GM18520 (cell line): ENCODE measurements around the gene CNTRL.
"Not testable (repeated sequence)": the region's sequence is repeated elsewhere in the genome, so short reads cannot be mapped to it uniquely, and the experiment has no call there.

Experiments
- ATAC-seq: cut with Tn5 transposase; IDR thresholded peaks from one replicate; pipeline ENCODE4 v1.9.1; 2021; ENCODE audit not compliant: unreplicated experiment

Gene CNTRL

DNA sequence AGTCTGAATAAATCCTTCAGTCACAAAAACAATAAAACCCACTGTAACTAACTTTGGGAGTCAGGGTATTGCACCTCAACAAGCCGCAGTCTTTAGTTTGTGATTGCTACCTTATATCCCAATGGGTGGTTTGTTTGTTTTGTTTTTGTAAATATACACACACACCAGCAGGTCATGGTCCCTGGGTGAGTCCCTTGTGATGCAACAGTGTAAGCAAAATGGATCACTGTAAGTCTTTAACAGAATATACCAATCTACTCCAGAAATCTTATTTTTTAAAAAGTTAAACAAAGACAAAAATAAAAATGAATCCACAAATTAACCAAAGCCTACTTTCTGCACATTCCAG is 104.6 kb downstream of the CNTRL start:
- ATAC-seq: not testable (repeated sequence)

DNA sequence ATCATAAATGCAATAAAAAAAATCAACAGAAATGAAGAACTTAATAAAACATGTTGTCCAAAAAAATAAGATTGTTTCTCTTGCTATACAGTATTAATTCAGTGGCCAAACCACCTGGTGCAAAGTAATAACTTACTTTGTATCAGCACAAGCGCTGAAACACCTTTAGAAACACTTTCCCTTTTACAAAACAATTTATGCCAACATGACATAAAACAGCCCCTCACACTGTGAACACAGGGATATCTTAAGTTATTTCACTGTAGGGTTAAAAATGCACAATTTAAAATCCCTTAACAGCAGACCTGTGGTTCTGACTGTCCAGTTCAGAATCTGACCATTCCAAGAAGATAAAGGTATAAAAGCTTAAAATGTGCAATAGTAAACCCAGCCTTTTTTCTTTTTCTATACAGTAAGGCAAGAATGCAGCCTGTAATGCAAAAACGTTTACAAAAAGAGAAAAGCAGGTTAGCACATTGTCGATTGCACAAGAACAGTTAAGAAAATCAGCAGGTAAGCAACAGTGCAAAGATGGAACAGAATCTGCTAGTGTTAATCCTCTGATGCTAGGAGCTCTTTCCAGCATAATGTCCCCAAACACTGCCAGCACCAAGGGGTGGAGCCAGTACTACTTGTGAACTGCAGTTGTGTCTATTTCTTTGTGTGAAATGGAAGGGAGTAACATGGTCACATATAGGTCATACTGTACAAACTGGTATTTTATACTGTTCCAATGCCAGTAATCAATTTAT is 105.4 kb downstream of the CNTRL start:
- no peak for ATAC-seq

DNA sequence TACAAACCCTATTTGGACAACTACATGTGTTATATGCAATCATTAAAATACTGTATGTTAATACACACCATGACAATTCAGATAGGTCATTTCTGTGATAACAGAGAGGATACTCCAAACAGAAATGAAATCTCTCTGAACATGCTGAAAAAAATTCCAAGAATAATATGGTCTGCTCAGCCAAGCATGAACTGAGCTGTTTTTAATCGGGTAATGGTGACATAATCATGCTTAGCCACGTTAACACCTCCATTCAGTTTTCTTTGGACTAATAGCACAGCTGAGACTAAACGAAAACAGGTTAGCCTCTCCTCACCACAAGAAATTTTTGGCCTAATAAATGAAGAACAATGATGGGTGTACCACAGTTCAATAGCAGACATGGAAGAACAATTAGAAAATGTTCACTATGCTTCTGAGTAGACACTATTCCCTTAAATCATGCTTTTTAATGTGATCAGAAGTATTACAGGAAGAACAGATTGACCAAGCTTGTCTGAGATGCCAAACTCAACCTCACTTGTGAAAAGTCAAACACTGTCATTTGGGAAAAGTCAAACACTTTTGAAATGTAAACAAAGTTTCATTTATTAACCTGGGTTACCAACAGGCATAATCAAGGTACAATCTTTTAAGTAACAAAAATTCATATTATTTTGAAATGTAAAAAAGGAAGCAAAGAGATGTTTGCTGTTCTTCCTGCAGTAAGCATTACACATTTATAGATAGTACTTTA is 107.5 kb downstream of the CNTRL start:
- no peak for ATAC-seq

DNA sequence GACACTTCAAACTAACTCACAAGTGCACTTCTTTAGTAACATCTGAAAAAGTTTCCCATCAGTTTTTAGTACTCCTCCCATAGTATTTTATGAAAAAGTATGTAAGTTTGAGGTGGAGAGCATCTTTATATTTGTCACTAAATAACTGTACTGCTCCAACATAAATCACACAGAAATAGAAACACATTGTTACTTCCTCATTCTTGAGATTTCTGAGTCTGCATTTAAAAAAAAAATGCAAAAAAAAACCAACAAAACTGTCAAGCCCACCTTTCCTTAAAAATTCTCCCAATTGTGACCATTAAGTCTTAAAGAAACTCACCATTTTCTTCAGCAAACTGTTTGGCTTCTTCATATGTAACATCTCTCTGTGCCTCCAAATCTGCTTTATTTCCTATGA is 108.2 kb downstream of the CNTRL start:
- ATAC-seq: no peak

DNA sequence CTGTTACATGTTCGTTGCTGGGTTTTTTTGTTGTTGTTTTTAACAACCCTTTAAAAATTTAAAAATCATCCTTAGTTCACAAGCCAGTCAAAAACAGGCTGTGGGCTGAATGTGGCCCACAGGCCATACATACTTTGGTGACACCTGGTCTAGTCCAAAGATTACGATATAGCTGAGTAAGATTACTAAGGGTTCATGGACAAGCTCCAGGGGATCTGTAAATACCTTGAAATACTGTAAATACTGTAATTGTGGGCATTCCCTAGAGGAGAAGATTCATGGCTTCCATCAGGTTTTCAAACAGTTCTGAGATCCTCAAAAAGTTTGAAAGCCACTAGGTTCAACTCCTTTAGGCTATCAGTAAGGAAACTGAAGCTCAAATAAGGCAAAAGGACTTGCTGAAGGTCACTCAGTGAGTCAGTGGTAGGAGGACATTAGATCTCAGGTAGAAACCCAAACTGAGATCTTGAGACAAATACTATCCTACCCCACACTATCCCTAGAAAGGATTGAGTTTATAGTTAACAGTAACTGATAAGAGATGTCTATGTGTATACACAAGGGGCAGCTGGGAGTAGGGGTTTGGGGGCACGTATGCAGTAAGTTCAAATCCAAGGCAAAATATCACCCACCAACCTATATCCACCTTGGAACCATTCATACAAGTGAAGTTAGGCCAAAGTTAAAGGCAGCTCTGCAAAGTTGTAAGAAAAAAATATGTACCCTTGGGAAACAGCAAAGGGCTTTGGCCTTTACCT is 109.1 kb downstream of the CNTRL start:
- ATAC-seq: no peak

DNA sequence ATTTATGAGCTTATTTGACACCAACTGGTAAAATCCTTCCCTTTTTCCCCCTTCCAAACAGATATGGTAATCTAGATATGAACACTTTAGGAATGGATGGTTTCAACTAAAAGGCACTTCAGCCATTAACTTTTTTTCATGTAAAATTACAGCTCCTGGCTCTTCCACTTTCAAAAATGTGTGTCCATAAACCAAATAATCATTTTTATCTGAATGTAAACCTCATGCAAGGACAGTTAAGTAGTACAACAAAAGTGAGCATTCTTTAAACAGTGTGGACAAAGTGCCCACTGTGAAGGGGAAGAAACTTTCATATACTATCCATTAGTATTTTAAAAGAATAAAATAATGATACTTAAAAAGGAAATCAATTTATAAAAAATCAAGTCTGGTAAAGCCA is 109.7 kb downstream of the CNTRL start:
- no peak for ATAC-seq

DNA sequence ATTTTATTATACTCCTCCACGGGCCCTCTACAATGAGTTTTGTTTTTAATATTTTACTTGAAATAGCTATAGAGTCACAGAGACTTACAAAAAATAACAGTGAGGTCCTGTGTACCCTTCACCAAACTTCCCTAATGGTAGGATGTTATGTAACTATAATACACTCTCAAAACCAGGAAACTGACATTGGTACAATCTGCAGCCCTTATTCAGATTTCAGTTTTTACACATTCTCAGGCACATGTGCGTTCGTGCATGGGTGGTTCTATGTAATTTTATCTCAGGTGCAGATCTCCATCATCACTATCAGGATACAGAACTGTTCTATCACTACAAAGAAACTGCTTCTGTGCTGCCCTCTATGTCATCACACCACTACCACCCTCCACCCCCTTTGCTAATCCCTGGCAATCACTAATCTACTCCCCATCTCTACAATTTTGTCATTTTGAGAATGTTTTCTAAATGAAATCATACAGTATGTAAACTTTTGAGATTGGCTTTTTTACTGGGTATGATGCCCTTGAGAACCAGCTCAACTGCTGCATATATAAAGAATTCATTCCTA is 110.5 kb downstream of the CNTRL start:
- no peak for ATAC-seq

DNA sequence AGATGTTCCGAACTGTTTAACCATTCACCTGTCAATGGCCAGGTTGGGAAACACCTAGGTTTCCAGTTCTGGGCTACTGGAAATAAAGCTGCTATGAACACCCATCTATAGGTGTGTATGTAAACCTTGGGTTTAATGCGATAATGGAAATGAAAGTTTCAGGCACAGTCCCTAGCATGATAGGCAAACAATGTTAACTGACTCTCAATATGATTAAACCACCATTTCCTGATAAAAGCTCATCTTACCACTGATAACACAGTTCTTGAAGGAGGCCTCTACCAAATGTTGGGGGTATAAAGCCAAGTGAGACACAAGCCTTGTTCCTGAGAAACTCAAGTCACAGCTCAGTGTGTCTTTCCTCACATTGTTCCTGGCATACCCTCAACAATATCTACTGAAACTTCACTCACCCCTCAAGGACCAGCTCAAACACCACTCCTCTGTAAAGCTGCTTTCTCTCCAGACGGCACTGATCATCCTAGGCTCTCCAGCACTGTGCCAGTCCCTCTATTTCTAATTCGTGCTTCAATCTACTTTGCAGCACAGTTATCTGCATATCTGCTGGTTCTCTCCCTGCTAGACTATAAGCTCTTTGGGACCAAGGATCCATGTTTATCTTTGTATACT is 111.1 kb downstream of the CNTRL start:
- no peak for ATAC-seq

DNA sequence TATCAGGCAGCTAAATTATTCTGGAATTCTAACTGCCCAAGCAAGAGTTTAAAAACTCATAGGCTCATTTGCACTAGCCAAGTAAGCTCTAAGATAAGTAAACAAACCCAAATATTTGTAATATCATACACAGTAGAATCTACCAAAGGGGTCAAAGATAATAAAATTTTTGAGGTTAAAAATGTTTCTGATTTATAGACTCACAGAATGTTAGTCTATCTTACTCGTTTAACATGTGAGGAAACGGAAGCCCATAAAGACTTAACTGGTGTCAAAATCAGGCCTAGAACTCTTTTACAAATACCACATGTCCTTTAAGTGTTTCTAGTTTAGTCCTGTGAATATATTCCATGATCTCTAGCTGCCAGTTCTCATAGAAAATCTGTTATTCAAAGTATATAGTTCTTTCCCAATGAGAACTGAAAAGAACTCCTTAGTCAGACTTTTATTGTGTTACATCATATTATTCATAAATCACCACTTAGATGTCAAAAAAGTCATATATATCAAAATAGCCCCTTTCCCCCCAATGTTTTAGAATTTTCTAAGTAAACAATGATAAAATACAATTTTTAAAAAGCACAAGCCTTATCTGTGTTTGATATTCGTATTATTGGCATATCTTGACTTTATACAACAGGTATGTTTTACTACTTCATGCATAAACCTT is 113.0 kb downstream of the CNTRL start:
- ATAC-seq: no peak

DNA sequence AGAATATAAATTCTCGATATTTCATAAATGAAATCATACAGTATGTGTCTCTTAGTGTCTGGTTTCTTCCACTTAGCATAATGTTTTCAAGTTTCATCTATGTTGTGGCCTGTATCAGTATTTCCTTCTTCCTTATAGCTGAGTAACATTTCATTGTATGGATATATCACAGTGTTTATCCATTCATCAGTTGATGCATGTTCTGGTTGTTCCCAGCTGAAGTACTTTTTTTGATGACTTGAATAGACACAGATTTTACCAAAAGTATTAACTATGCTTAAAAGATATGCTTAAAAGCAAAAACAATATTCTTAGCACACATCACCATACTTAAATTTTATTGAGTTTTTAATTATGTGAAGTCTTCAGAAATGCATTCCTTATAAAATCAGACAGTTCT is 114.3 kb downstream of the CNTRL start:
- ATAC-seq: no peak

DNA sequence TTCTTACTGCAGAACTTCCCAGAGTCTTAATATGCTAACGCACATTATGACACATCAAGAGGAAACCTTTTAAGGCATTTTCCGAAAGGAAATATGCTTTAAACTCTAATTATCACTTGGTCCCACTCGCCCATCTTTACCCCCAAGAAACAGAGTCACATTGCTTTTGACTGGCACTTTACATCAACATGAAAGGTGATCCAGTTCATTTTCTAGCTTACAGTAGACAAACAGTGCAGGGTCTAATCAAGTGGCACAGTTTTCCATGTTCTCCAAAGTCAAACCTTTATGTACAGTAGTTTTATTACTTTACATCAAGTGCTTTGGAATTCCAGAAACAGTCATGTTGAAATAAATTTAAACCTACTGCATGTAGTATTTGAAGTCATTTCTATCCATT is 114.9 kb downstream of the CNTRL start:
- no peak for ATAC-seq

DNA sequence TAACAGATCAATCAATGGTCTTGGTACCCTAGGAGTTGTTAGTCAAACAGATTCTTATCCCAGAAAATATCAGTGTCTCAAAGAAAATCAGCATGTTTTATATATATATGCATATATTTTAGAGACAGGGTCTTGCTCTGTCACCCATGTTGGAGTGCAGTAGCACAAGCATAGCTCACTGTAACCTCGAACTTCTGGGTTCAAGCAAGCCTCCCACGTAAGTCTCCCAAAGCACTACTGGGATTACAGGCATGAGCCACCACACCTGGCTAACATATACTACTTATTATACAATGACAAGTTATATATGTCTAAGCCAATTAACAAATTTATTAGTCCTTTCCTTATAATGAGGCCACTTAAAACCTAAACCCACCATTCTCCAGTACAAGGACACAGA is 116.5 kb downstream of the CNTRL start:
- ATAC-seq: no peak

DNA sequence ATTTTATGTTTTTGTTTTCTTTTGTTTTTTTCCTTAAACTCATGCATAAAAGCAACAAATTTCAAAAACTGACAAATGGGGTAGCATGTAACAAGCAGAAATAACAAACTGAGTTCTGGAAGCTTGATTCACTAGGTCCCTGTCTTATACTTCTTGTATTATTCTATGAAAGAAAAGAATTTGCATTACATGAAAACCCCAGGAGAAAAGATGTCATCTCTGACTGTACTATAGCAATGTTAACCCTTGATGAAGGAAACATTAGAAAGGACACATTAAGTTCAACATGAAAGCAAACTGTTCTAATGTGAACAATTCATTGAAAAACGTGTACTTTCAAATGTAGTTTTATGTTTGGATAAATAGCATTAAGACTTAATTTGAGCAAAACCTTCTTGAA is 117.8 kb downstream of the CNTRL start:
- ATAC-seq: no peak

DNA sequence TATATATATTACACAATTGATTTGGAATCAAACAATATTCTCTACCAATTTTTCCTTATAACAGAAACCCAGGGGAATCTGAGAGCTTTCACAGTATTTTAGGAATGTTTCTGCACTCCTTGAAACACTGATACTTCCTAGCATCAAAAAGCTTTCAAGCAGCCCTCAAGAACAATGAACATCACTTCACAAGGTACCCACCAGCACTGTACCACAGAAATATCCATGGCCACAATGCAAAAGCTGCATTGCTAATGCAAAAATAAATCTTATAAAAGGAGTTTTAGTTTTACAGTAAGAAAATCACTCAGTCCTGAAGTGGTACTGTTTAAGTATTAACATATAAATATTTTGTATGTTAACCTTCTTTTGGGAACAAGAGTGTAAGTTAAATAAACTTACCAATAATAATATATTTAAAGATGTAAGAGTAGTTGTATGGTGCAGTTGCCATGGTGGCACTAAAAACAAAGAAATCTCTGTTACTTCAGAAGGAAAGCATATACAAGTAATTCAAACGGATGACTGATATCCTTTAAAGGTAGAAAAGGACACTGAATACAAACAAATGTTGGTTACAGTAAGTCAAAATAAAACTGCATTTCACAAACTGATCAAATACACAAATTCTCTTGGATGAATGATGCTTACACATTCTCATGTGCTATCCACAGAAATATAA is 118.3 kb downstream of the CNTRL start:
- ATAC-seq: no peak

DNA sequence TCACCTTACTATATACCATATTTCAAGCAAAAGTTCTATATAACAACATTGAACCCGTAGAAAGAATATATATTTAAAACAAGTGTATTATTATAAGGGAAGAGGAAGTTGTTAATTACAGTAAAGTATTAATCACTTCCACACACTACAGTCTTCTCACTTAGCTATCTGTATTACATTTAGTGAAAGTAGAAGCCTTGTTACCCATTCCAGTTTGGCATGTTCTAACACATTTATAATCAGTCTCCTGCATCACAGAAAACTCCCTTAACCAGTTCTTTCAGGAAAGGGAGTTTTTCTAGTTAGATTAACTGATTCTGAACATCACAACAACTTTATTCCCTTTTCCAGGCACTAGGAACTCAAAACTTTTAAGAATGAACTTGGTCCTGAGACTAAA is 120.0 kb downstream of the CNTRL start:
- ATAC-seq: no peak

DNA sequence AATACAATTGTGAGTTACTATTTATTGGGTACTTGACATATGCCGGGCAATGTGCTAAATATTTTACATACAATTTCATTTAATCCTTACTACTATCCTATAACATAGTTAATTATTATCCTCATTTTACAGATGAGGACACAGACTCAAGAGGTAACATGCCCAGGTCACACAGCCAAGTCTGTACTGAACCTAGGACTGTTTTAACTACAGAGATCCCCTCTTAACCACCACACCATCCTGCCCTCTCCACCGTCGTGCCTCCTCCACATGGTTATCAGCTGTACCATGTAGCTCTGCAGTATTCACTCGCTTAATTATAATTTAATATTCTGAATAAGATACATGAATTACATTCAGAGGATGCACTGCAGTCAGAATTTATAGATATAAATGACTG is 121.6 kb downstream of the CNTRL start:
- no peak for ATAC-seq

DNA sequence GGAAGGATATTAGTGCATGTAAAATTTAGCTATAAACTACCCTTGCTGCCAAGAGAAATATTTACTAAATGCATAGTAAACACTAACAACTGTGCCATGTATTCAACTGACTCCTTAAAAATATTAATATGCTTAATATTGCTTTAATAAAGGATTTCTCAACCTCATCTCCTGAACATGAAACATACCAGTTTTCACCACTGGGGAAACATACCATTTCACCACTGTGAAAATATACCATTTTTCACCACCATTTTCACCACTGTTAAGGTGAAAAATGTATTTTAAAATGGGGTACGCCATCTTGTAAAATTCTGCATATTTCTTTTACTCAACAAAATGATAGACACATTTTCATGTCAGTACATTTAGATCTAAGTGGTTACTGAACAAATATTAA is 122.4 kb downstream of the CNTRL start:
- no peak for ATAC-seq

DNA sequence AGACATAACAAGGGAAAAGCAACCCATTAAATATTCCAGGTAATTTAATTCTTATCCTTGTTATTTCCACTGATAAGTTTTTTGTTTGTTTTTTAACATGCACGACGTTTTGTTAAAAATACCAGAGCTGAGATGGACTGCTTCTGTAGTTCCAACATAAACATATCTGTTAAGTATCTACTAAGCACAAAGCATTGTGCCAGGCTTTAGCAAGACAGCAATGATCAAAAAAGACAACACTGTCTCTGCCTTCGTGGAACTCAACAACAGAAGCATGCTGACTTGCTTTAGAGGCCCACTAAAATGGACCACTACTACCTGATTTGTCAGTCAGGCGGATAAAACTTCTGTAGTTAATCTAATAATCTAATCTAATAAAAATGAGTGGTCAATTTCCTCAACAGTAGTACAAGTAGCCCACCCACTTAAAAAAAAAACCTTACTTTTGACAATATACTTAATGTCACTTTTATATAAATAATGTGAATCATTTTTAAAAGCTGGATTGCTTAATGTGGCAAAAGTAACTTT is 123.8 kb downstream of the CNTRL start:
- no peak for ATAC-seq

DNA sequence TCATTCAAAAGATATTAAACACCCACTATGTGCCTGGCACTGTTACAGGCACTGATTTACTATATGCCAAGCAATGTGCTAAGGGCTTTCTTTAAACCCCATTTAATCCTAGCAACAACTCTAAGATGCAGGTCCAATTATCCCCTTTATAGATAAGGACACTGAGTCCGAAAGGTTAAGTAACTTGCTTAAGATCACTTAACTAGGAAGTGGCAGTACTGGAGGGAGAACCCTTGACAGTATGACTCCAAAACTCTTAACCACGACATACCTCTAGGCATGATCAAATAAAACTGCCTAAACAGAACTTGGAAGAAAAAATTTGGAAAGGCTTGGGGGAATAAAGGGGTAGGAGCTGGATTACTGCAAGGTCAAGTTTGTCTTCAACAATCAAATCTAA is 125.2 kb downstream of the CNTRL start:
- ATAC-seq: no peak

DNA sequence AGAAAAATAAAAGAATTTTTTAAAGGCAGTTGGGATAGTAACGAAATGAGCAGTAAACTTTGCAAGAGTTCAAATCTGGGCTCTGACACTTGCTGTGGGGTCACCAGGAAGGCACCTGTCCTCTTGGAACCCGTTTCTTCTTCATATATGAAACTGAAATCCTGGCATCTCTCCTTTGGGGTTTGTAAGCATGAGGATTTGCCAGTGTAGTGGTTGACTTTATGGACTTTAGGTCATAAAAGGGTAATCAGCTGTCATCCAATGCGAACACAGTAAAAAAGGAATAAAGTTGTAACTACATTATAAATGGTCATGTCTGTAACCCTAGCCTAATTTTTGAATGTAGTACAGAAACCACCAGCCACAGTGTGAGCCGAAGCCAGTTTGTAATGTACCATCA is 125.6 kb downstream of the CNTRL start:
- no peak for ATAC-seq
